Brain microvascular endothelial cell (primary cell): Measurements from ENCODE around the gene NDUFB10.

Experiments
- DNase-seq: peaks from one replicate; pipeline ENCODE4 v3.0.0-alpha.2; 2020
- H3K27ac ChIP-seq: fragments of 250-450 bp; sonication (Bioruptor Pico); 2 replicates; pipeline ENCODE4 v1.5.1; 2020; ENCODE audit warnings: mild to moderate bottlenecking, moderate library complexity
- H3K27me3 ChIP-seq: fragments of 250-450 bp; sonication (Bioruptor Pico); replicated peaks from 2 replicates; pipeline ENCODE4 v1.5.1; 2020; ENCODE audit warnings: mild to moderate bottlenecking
- H3K36me3 ChIP-seq: fragments of 250-450 bp; sonication (Bioruptor Pico); replicated peaks from 2 replicates; pipeline ENCODE4 v1.5.1; 2020; ENCODE audit warnings: mild to moderate bottlenecking
- H3K4me3 ChIP-seq: 2 replicates; pipeline ENCODE4 v1.5.1; 2011; ENCODE audit warnings: low read depth, mild to moderate bottlenecking, control low read depth, low read length, moderate library complexity
- in situ Hi-C: cut with HindIII; loops from 2 replicates; pipeline ENCODE4 v1.10.0; 2017; ENCODE audit warnings: low sequenced_read_pairs, low pct_ligation_motif_present
- TF ChIP-seq, protein P1 (sequence below): IDR thresholded peaks from 2 replicates; pipeline ENCODE4 v1.5.1; 2011; ENCODE audit warnings: low read depth, mild to moderate bottlenecking, moderate library complexity, low read length, control low read depth, inconsistent platforms; ENCODE audit errors: missing control alignments

Gene NDUFB10

DNA sequence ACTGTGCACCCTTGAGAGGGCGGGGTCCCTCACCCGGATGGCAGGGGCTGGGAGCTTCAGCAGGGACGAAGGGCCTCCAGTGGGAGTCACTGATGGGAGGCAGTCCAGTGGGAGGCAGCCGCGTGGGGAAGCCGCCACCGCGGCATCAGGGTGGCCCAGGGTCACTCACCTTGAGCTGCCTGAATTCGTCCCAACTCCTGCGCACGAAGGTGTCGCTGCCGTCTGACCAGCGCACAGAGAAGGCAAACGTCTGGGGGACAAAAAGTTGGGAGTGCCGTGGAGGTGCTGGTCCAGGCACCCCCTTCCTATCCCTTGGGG, 21.4 kb downstream of the NDUFB10 start:
- Histone ChIP-seq H3K4me3 (no peak overlapping the region), H3K27ac (no peak overlapping the region), H3K27me3 (peaks cover 34% of the 10 kb centered on the region), H3K36me3 (peaks cover 33% of the 10 kb centered on the region)
- no peak for DNase-seq
- TF ChIP-seq, protein P1, sequence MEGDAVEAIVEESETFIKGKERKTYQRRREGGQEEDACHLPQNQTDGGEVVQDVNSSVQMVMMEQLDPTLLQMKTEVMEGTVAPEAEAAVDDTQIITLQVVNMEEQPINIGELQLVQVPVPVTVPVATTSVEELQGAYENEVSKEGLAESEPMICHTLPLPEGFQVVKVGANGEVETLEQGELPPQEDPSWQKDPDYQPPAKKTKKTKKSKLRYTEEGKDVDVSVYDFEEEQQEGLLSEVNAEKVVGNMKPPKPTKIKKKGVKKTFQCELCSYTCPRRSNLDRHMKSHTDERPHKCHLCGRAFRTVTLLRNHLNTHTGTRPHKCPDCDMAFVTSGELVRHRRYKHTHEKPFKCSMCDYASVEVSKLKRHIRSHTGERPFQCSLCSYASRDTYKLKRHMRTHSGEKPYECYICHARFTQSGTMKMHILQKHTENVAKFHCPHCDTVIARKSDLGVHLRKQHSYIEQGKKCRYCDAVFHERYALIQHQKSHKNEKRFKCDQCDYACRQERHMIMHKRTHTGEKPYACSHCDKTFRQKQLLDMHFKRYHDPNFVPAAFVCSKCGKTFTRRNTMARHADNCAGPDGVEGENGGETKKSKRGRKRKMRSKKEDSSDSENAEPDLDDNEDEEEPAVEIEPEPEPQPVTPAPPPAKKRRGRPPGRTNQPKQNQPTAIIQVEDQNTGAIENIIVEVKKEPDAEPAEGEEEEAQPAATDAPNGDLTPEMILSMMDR, result no peak
- in situ Hi-C loops, result no loop called here

DNA sequence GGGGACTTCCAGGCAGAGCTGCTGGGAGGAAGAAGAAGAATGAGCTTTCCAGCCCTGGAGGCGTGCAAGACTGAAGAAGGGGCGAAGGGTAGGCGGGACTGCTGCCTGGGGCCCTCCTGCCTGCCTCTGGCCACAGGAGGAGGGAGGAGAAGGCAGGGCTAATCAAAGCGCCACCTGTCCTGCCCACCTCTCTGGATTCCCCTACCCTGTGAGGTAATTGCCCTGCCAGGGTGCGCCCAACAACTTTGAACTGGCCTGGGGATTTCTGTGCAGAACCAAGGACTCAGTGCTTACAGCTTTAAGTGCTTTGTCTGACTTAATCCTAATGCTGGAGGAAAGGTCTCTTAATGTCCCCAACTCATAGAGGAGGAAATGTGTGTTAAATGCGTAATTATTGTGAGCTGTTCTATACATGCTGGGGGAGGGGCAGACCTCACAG, 22.1 kb downstream of the NDUFB10 start, which contains the start of gene NOXO1:
NOXO1 (minus strand) TSS at position 72 of the 439 bp plus-strand sequence. CDS start 290 bp downstream, outside the sequence.
- H3K4me3 ChIP-seq, result no peak within 1 kb of the TSS
- TF ChIP-seq, protein P1, result no peak
- H3K27me3 ChIP-seq, result peaks cover 34% of the 10 kb centered on the region
- DNase-seq, result no peak
- H3K27ac ChIP-seq, result no peak within 1 kb of the TSS
- peaks cover 33% of the 10 kb centered on the region for H3K36me3 ChIP-seq
- in situ Hi-C loops, result no loop called here

DNA sequence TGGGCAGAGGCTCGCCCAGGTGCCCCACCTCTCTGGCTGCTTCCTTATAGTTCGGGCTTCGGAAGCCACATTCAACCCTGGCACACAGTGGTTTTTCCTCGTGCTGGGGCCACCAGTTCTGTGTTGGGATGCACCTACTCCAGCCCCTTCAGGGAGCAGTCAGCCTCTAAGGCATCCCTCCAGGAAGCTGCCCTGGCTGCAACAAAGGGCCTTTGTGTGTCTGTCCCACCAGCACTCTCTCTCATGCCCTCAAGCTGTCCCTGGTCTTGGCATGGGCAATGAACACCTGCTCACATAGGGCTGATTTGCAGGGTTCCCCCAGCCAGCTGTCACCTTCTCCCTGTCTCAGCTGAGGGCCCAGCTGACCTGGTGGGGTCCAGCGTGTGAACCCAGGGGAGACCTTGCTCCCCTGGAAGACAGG, 22.7 kb downstream of the NDUFB10 start:
- Histone ChIP-seq H3K27ac (no peak overlapping the region), H3K36me3 (peaks cover 32% of the 10 kb centered on the region), H3K4me3 (no peak overlapping the region), H3K27me3 (peaks cover 34% of the 10 kb centered on the region)
- in situ Hi-C loops, result no loop called here
- DNase-seq, result no peak
- TF ChIP-seq, protein P1, result no peak

DNA sequence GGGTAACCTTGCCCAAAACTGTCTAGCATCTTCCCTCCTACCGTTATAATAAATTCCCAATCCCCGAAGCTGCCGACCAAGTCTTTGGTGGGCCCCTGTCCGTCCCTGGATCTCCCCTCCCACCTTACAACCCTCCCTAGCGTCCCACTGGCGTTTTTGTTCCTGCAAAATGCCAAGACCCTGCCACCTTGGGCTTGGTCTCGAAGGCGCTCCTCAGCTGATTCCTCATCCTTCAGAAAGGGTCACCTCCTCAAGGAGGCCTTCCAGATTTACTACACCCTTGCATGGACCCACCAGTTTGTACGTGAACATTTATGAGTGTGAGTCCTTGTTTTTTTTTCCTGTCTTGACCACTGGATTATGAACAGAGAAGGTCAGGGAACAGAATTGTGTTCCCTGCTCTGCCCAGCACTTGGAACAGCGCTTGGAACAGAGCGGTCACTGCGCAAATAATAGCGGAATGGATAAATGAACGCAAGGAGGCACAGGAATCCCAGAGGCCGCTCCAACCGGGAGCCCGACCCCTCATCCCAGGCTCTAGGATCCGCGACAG, 23.7 kb downstream of the NDUFB10 start:
- H3K36me3 ChIP-seq, result peaks cover 24% of the 10 kb centered on the region
- H3K27ac ChIP-seq, result no peak overlapping the region
- TF ChIP-seq, protein P1, result peak; percentile 36
- peaks cover 34% of the 10 kb centered on the region for H3K27me3 ChIP-seq
- in situ Hi-C loops, result no loop called here
- peak overlapping the region; percentile 72 for H3K4me3 ChIP-seq
- no peak for DNase-seq

DNA sequence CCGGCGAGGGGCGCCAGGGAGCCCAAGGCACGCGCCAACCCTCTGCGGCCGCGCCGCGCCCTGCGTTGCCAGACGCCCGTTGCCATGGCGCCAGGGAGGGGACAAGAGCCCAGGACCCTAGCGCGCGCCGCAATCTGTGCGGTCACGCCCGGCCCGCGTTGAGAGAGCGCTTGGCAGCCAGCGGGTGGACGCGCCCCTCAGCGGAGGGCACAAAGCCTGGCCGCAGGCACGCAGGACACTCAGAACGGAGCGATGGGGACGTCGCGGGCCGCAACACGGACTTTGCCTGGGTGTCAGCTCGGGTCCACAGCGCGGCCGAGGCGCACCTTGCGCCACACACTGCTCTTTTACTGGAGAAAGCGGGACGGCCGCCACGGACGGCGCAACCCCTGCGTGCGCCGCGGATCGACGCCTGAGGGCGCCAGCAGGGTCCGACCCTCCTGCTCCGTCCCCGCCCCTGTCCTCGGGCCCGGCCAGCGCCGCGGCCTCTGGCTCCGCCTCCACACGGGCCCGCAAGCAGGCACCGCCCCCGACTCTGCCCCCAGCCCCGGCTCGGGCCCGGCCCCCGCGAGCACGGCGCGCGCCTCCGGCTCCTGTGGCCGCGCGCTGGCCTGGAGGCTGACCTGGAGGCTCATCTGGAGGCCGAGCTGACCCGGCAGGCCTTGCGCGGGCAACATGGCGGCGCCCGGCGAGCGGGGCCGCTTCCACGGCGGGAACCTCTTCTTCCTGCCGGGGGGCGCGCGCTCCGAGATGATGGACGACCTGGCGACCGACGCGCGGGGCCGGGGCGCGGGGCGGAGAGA, 24.4 kb downstream of the NDUFB10 start, which contains the start of gene GFER:
GFER (plus strand) TSS at position 650 of the 803 bp plus-strand sequence; CDS start at position 676, 26 bp downstream.
- TF ChIP-seq, protein P1, result peak; percentile 35
- DNase-seq, result peak; percentile 82
- in situ Hi-C loops, result no loop called here
- Histone ChIP-seq H3K27me3 (peaks cover 35% of the 10 kb centered on the region), H3K36me3 (peaks cover 17% of the 10 kb centered on the region), H3K4me3 (peak within 1 kb of the TSS; percentile 72), H3K27ac (peak within 1 kb of the TSS; percentile 58)
